Left ventricle myocardium superior (tissue), 1 donor: ENCODE data around the gene SVEP1. TPM values are rescaled to one million over a fixed set of nuclear protein-coding genes. Genes with fewer than 3 reads are reported as not detected.
"Not testable (repeated sequence)": the region's sequence is repeated elsewhere in the genome, so short reads cannot be mapped to it uniquely, and the experiment has no call there.

Source experiments
- ATAC-seq: fragments of 200-7000 bp; cut with Tn5 transposase; one replicate; pipeline ENCODE4 v1.9.1; 2020; ENCODE audit warnings: mild to moderate bottlenecking, moderate library complexity
- DNase-seq: peaks from one replicate; pipeline ENCODE4 v3.0.0-alpha.2; 2020
- intact Hi-C: fragments of 100-400 bp; cut with micrococcal nuclease; formaldehyde crosslinking; loops from one replicate; pipeline ENCODE4 v1.11.0; 2022
- long read RNA-seq: library from polyadenylated mRNA; unstranded; transcript quantifications from one replicate; pipeline ENCODE4 v2.0.0, GENCODE V29; 2021
- total RNA-seq: library from RNA; stranded (reverse); fragmentation: NEBNext Ultra II Directional; extraction: Animal tissue kit (Norgen Biotek cat#: 25700); gene quantifications from one replicate; pipeline ENCODE4 v1.2.1, GENCODE V29; 2021
- donor health status: DM: no; HTN: yes; CAD: no; lungs with severe emphysema.

SVEP1 gene
- total RNA-seq: 5.7 TPM
- long read RNA-seq, partial matches to known transcripts: 3 of 3 reads
- long read RNA-seq, other reads (novel, unspliced or antisense): 0 of 3 reads

DNA sequence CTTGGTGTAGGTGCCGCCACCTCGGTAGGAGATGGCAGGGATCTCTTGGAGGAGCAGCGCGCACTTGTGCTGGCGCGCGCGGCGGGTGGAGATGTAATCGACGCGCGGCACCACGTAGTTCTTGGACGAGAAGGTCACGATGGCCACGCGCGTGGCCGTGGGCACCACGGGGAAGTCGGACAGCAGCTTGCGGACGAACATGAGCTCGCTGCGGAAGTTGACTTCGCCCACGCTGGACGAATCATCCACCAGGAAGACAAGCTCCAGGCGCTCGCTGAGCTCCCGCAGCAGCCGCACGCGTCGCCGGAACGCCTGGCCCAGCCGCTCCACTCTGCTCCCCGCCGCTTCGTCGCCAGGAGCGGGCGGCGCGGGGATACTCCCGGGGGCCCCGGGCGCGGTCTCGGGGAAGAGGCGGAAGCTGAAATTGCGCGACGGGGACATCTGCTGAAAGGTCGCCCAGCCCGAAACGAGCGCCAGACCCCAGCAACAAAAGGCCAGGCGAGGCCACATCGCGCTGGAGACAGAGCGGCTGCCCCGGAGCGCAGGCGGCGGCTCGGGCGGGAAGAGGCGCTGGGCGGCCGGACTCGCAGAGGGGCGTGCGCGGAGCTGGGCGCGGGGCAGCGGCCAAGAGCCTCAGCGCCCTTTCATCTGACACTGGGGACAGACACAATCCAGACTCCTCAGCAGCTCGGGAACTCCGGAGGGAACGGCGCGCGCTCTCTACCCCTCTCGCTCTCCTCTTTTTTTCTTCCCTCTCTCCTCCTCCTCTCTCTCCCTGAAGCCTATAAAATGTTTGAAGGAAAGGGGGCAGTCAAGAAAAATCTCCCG lies at the start of gene SVEP1:
SVEP1 (minus strand) TSS at position 708 of the 828 bp plus-strand sequence; CDS start at position 510, 198 bp downstream.
- ATAC-seq (peak; percentile 82), DNase-seq (peak; percentile 71)
- intact Hi-C loops: no loop called here

DNA sequence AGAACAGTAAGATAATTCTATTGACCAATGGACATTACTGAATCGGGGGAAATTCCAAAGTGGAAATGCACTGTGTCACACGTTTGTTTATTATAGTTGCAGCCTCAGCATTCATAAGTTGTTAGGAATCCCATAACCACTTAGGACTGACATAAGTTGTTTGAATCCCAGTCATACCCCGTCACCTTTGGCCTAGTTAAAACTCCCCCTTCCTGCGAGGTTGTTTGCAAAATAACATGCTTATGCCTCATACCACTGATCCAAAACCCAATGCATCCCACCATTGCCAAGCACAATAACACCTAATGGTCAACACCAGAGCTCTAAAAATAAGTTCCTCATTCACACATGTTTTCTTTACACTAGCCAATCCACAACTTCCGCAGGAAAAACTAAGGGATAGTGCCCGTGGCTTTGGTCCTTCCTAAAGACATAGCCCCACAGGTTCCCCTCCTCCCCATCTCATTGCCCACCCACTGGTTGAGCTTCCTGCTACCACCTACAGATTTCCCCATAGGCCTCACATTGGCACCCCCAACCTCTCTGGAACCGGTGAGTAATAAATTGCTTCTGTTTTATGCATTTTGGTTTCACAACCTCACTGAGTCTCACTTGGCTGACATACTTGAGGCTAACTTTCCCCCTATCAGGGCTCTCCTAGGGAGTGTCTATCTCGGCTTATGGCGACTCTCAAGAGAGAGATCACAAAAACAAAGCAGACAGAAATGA lies 46.7 kb upstream of the SVEP1 start:
- ATAC-seq (no peak), DNase-seq (no peak)
- intact Hi-C loops: no loop called here

DNA sequence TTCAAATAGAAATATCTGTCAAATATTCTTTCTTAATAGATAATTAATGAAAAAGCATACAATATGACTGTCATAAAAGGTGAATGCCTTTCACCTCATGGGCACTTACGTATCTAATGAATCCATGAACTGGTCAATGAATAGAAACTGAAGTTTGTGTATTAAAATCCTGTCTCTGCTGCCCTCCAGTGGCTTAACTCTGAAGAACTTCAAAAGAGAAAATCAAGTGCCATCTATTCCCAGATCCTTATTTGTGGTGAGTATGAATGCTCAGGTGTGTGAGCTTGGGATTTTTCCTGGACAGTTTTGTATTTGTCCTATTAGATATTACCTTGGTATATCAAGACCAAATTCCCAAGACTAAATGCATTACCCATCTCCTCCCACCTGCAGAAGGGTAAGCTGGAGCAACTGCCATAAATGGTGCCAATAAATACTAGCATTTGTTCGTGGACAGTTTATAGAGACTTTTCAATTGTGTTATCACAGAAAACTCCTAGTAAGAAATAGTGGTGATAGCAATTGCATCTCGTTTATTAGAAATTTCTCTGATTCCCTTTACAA lies 44.0 kb upstream of the SVEP1 start:
- DNase-seq: no peak
- intact Hi-C loops: no loop called here
- peak; percentile 30 for ATAC-seq

DNA sequence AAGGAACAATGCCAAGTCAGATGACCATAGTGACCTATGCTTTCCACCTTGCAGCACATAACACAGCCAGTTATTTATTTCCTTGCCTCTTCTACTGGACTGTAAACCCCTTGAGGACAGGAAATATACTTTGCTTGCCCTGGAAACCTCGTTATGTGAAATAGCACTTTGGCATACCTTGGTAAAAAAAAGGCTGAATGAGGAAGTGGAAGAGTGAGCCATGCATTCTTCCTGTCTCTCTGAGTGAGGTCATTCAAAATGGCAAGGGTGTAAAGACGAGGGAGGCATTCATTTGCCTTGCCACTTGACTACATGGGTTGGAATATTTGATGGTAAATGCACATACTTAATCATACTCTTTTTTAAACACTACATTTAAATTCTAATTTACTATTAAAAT lies 42.8 kb upstream of the SVEP1 start:
- DNase-seq (no peak), ATAC-seq (no peak)
- intact Hi-C loops: no loop called here

DNA sequence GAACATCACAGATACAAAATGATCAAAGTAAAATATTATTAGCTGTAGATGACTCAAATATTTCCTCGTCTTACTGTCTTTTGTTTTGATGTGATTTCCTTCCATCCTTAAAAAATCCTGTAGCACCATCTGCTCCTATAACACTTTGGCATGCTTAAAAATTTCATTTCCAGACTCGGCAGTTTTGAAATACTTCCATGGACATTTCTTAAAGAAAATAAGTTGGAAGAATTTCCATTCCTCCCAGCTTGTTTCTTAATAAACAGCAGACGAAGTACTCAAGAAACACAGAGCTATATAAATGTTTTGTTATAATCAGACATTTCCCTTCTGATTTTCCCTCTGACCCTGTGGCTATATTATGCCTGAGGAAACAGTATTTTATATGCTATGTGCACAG lies 41.2 kb upstream of the SVEP1 start:
- intact Hi-C loops: no loop called here
- DNase-seq (no peak), ATAC-seq (no peak)

DNA sequence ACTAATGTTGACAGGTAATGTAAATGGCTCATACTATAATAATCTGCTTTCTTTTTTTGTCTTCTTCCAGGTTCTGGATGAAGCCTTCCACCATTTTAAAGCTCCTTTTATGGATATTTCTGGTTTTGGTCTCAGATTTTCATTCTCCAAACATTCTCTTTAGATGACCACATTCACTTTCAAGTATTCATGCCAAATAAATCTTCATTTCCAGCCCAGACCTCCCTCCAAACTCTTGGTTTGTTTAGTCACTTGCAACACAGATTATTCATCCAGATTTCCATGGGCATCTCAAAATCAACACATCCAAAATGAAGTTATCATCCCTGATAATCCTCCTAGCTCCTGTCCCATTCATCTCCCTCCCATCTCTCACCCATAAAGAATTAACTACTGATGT lies 40.3 kb upstream of the SVEP1 start:
- ATAC-seq (no peak), DNase-seq (no peak)
- intact Hi-C loops: no loop called here

DNA sequence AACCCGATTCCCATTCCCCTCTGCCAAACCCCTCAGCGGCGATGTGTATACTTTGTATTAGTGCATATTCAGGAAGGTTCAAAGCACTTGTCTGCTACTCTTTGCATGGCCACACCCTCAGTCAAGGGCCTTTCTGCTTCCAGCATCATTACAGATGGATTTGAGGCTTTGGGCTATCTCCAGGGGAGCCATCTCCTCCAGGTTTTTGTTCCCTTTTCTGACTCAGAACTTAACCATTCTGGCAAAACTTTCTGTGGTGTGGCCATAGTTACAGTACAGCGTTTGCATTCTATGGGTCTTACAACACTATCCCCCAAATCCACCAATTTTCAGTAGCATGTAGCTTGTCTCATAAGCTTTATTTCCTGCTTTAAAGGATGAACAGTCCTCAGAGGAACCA lies 36.0 kb upstream of the SVEP1 start:
- ATAC-seq (no peak), DNase-seq (no peak)
- intact Hi-C loops: no loop called here

DNA sequence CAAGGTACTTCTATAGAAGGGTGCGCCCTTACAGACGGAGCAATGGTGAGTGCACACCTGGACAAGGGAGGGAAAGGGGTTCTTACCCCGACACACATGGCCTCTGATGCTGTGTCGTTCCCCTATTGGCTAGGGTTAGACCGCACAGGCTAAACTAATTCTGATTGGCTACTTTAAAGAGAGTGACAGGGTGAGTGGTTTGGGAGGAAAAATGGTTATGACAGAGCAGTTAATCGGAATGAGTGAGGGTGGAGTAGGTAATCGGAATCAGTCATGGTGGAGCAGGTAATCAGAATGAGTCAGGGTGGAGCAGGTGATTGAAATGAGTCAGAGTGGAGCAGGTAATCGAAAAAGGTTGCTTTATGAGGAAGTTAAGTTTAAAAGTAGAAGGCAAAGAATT lies 35.0 kb upstream of the SVEP1 start:
- ATAC-seq, intact Hi-C loops, DNase-seq: not testable (repeated sequence)

DNA sequence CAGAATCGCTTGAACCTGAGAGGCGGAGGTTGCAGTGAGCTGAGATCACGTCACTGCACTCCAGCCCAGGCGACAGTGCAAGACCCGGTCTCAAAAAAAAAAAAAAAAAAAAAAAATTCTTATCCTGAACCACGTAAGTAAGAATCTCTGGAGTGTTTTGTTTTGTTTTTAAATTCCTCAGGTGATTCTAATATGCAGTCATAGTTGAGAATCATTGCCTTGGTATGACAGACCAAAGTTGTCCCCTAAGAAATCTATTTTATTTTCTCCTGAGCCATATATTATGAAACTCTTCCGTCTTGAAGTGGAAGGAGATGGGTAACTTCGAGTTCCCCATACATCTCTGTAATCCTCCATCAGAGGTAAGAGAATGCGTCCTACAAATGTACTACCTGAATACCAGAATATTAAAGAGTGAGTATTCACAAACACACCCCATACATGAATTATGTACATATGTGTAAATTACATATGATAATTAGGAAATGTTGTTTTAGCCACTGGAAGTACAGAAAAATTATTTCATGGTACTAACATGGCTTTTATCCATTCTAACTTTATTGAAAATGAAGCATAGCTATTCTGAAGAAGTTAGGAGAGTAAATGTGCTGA lies 26.7 kb upstream of the SVEP1 start:
- ATAC-seq: no peak
- intact Hi-C loops: no loop called here

DNA sequence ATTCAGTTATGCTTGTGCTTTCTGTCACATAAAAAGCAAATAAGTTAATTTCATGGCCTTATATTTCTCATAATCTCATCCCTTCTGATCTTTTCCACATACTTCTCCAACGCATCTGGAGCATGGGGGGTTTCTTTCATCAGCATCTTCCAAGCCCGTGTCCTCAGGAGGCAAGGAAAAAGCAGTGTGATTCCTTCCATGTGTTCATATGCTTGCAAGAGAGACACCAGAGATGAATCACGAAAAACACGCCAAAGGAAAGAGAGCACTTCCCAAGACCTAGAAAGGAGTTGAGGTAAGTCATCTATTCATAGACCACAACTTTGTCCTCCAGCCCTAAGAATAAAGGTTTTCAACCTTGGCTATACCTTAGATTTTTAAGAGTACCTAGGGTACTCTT lies 26.0 kb upstream of the SVEP1 start:
- intact Hi-C loops: no loop called here
- no peak for ATAC-seq
- DNase-seq: no peak

More for the DNA sequence above, 26.7 kb upstream of the SVEP1 start:
- no peak for DNase-seq

DNA sequence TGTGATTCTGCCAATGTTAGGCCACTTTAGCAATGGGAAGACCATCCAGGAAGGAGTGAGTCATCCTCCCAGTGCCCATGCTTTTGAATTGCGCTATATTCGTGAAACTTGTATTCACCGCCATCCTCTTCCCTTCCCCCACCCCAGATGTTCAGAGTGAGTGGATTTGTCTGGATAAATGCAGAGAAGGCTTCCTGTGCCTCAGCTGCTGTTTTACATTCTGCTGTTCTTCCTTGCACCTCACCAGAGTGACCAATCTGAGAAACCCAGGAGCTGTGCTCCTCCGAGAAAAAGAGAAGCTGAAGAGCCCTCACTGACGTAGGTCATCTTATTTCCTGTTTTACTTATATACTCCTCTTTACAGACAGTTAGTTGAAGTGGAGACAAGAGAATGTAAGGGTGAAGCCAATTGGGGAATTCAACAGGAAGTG lies 24.6 kb upstream of the SVEP1 start:
- no peak for ATAC-seq
- no peak for DNase-seq
- intact Hi-C loops: no loop called here

DNA sequence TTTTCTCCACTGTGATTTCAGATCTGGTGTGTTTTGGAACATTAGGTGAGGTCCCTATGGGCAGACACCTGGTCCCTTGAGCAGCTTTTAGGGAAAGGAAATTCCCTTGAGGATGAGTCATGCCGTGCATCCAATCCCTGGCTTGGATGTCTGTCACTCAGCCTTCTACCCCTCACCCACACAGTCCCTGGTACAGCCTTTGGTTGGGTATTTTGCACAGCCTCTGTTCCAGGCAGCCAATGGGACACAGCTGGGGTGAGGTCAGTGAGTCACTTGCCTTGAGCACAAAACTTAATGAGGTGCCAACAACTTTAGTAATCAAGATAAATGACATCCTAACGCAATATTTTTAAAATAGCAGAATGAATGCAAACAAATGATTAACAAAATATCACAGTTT lies 22.7 kb upstream of the SVEP1 start:
- ATAC-seq (no peak), DNase-seq (no peak)
- intact Hi-C loops: no loop called here

DNA sequence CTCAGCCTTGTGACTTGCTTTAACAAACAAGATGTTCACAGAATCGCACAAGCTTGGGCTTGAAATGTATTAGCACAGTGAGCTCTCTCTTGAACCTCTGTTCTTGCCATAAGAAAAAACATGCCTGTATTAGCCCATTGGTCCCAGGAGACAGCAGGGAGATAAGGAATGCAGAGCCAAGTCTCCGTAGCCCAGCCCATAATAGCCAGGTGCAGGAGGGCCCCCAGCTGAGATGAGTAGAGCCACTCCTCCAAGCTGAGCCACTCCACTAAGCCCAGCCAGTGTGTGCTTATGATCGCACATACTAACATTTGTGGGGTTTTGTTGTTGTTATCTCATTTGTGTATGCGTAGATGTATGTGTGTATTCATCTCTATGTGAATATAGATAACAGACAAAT lies 21.6 kb upstream of the SVEP1 start:
- intact Hi-C loops: no loop called here
- DNase-seq (no peak), ATAC-seq (no peak)

DNA sequence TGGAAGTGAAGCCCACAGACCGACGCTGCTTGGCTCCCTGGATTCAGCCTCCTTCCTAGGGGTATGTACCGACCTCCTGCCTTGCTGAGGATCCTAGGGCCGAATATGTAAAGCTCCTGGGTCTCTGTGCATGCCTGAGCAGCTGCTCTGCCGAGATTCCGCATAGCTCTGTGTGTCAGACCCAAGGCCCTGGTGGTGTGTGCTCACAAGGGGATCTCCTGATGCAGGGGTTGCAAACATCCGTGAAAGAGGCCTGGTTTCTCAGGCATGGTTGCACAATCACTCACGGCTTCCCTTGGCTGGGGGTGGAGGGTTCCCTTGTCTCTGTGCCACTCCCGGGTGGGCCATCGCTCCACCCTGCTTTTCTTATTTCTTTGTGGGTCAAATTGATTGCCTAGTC lies 19.9 kb upstream of the SVEP1 start:
- ATAC-seq: peak; percentile 38

DNA sequence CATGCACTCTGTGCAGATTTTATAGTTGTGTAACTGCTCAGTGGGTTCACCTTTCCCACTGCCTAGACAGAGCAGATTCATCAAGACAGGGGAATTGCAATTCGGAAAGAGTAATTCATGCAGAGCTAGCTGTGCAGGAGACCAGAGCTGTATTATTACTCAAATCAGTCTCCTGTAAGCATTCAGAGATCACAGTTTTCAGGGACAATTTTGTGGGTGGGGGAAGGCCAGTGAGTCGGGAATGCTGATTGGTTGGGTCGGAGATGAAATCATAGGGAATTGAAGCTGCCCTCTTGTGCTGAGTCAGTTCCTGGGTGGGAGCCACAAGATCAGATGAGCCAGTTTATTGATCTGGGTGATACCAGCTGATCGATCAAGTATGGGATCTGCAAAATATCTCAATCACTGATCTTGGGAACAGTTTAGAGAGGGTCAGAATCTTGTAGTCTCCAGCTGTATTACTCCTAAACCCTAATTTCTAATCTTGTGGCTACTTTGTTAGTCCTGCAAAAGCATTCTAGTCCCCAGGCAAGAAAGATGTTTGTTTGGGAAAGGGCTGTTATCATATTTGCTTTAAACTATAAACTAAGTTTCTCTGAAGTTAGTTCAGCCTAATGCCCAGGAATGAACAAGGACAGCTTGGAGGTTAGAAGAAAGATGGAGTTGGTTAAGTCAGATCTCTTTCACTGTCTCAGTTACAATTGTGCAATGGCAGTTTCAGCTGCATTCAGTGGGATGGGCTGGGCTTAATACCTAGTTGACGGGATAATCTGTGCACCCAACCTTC lies 12.7 kb upstream of the SVEP1 start:
- ATAC-seq (no peak), DNase-seq (no peak)
- intact Hi-C loops: no loop called here

More for the DNA sequence above, 19.9 kb upstream of the SVEP1 start:
- no peak for DNase-seq
- intact Hi-C loops: no loop called here

DNA sequence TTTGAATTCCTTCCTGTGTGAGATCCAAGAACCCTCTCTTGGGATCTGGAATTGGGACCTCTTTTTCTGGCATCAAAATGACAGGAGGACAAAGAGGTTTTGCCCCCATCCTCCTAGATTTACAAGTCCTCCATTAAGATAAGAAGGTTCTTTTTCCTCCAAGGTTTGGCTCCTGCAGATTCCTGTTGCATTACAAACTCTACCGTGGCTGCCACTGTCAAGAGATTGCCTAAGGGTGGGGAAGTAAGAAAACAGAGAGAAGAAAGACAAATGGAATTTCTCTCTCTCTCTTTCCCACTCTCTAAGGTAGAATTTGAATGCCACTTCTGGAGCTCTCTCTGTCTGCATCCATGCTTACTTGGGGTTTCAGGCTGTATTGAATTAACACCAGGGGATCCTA lies 12.0 kb upstream of the SVEP1 start:
- ATAC-seq (no peak), DNase-seq (no peak)
- intact Hi-C loops: no loop called here

DNA sequence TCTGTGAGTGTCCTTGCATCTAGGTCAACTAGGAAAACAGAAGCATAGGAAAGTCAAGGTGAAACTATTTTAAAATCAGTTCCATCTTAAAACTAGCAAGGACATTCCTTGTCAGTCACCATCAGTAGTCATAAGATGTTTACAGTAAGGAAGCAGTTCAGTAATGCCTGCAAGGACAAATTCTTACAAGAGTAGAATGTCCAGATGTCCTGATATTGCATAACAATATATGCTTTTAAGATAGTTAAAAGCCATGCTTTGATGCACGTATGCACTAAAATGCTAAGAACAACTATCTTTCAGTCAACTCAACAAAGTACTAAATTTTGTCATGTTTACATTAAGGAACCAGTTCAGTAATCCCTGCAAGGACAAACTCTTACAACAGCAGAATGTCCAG lies 11.3 kb upstream of the SVEP1 start:
- intact Hi-C loops: no loop called here
- ATAC-seq (no peak), DNase-seq (no peak)

DNA sequence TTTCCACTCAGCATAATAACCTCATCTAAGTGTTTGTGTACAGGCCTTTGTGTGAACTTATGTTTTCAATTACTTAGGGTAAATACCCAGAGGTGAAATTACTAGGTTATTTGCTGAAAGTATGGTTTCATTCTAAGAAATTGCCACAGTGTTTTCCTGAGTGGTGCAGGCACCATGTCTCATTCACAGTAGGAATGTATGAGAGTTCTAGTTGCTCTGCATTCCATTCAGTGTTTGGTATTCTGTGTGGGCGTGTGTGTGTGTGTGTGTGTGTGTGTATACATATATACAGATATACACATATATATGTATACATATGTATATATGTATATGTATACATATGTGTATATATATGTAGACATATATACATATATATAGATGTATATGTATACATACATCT lies 8.8 kb upstream of the SVEP1 start:
- DNase-seq (no peak), ATAC-seq (no peak)
- intact Hi-C loops: no loop called here

DNA sequence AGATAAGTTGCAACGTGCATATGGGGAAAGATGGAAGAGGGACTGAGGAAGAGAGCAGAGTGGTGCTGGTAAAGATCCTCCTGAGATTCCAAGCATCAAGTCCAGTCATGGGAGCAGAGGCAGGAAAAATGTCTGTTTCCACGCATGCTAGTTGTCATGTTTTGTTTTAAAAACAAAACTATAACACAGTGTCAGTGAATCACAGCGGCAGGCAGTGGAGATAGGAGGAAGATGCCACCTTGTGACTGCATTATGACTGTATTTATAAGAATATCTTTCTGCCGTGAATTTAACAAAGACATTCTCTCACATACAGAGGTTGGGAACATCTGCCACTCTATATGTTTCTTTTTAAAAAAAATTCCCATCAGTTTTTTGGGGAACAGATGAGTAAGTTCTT lies 3.7 kb upstream of the SVEP1 start:
- intact Hi-C loops: no loop called here
- ATAC-seq: no peak
- no peak for DNase-seq
